ENCODE data around the gene HECTD1.
"Not testable (repeated sequence)": the region's sequence is repeated elsewhere in the genome, so short reads cannot be mapped to it uniquely, and the experiment has no call there.

The HECTD1 gene

DNA sequence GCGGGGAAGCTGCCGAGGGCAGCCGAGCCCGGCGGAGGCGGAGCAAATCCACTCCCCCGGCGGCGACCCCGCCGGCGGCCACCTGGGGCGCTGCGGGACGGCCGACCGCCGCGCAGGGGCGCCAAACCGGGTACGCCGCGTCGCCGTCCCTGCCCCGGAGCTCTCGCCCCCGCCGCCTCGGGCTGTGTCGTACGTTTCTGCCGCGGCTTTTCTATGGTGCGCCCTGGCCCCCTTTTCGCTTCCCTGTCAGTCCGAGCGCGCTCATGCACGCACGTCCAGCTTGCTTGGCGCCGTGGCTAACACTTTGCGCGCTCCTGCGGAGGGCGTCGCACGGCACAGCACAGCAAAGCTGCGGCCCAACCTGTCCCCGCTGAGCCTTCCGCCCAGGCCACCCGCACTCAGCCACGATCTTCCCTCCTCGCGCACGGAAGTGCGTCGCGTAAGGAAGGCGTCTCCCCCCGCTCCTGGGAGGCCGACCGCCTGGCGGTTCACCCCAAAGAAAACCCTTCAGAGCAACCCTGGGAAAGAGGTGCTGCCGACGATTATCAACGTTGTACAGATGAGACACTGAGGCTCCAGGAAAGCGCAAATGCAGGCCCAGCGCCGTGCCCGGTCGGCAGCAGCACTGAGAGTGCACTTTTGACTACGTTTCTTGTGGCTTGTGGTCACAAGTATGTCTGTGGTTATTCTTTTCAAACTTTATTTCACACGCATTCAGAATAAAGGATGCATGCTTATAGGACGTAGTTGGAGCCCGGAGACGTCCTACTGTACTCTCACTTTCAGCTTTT is at the start of gene HECTD1:
HECTD1 (minus strand) TSS at position 39 of the 791 bp plus-strand sequence. CDS start 1,857 bp downstream, outside the sequence.
- peak; percentile 59 to 86 for DNase-seq

DNA sequence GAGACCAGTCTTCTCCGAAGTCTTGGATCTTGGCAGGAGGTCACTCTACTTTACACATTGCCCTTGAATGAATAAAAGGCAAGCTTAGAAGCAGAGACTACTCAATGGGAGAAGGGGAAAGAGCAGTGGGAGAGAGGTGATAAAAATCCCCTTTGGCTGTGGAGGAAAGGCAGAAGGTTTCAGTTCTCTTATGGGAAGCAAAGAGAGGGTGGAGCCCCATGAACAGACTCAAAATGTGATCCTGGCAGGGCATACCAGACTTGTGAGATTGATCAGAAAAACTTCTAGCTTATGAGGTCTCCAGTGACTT is 49.6 kb upstream of the HECTD1 start:
- DNase-seq, result no peak

DNA sequence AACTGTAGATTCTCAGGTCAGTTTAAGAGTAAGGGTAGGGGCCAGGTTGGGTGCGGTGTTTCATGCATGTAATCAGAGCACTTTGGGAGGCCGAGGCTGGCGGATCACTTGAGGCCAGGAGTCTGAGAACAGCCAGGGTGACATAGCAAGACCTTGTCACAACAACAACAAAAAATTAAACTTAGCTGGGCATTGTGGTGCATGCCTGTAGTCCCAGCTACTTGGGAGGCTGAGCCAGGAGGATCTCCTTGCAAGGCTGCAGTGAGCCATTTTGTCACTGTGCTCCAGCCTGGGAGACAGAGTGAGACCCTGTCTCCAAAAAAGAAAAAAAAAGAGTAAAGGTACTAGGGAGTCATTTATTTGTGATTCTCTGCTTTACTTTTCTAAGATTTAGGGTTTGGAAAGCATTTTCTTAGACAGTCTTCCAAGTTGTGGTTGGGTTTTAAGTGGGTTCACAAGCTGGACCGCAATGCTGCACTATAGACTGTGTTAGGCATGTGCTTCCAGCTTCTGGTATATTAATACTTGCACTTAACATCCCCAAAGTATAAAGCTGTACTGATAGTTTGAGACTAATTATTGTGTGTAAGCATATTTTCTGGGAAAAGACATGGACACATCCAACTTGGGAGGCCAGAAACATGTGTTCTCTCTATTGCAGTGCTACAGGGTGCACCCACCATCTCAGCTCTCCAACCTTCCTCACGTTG is 49.1 kb upstream of the HECTD1 start:
- no peak for DNase-seq

DNA sequence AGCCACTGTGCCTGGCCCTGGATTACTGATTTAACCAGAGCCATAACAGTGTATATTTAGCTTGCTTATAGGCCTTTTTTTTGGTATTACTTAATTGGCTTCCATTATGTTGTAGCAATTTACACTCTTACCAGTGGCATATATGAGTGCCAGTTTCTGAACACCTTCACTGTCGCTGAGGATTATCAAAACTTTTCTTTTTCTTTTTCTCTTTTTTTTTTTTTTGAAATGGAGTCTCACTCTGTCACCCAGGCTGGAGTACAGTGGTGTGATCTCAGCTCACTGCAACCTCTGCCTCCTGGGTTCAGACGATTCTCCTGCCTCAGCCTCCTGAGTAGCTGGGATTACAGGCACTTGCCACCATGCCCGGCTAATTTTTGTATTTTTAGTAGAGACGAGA is 48.3 kb upstream of the HECTD1 start:
- DNase-seq, result not testable (repeated sequence)

DNA sequence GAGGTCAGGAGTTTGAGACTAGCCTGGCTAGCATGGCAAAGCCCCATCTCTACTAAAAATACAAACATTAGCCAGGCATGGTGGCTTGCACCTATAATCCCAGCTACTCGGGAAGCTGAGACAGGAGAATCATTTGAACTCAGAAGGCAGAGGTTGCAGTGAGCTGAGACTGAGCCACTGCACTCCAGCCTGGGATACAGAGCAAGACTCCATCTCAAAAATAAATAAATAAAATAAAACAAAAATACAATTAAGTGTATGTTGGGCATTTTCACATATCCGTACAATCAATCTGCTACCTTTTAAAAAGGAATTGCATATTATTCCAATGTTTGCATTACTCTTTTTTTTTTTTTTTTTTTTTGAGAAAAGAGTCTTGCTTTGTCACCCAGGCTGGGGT is 47.7 kb upstream of the HECTD1 start:
- no peak for DNase-seq

DNA sequence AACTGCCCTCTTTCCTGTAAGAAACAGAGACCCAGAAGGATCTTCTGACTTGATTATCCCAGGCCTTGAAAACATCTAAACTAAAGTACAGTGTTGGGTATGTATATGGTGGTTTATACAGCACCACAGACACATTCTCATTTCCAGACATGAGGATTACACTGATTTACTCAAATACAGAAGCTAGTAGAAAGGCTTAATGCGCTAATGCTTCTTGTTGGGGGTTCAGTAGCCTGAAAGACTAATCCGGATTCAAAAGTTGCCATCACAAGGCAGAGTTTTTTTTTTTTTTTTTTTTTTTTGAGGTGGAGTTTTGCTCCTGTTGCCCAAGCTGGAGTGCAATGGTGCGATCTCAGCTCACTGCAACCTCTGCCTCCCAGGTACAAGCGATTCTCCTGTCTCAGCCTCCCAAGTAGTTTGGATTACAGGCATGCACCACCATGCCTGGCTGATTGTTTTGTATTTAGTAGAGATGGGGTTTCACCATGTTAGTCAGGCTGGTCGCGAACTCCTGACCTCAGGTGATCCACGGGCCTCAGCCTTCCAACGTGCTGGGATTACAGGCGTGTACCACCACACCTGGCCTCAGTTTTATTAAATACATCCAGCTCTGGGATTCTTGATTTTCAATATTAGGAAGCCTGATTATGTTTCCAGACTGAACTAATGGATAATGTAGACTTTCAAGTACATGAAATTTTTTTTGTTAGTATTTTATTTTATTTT is 46.3 kb upstream of the HECTD1 start:
- no peak for DNase-seq

DNA sequence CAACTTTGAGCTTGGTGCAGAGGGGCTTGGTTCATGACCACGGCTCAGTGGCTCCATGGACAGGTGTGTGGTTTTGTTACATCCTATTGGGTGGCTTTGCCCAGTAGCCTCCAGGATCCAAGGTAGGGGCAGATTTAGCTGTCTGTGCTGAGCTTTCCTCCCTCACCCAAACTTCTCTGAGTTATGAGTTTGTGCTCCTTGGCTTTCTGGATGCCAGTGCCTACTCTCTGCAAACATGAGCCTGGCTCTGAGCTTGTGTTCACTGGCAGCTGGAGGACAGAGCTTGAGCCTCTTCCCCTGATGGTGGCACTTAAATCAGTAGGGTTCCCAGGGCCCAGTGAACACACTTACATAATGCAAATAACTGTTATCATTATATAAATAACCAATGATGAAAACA is 45.3 kb upstream of the HECTD1 start:
- DNase-seq, result no peak

DNA sequence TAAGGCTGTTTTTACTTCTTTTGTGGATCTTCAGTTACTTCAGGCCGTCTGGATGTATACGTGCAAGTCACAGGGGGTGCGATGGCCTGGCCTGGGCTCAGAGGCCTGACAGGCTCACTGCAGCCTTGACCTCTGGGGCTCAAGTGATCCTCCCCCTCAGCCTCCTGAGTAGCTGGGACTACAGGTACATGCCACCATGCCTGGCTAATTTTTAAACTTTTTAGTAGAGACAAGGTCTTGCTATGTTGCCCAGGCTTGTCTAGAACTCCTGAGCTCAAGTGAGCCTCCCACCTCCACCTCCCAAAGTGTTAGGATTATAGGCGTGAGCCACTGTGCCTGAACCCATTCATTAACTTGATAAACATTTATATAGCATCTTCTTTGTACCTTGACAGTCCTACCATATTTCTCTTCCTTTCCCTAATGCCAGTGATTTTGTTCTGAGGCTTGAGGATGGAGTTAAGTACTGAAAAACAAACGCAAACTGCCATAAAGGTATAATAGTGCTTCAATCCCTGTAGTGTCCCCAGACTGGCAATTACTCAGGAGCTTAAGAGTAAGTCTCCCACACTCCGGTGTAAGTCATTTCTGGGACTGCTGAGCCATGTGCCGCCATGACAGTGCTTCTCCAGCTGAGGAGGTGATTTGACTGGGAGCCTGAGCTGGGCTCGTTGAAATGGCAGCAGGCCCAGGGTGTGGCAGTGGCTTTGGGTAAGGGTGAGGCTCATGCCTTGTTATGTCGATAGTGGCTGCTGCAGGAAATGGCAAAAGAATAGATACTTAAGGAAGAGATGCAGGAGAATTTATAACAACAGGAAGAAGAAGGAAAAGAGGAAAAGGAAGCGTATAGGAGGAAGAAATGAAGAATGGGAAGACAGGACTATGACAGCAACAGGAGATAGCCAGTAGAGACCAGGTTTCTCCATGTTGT is 43.7 kb upstream of the HECTD1 start:
- DNase-seq, result no peak

DNA sequence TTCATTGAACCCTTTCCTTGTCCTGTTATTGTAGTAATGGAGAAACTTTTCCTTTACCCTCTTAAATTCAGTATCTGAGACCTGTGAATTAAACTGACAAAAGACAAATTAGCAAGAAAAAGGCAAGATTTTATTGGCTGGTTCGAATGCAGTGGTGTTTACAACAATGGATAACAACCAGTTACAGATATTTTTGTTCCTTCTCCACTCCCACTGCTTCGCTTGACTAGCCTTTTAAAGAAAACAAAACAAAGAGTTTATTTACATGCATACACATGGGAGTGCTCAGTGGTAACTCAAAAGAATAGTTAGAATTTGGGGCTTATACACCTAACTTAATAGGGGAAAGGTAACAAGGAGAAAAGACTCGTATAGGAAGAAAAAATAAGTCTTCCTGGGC is 37.0 kb upstream of the HECTD1 start:
- no peak for DNase-seq

DNA sequence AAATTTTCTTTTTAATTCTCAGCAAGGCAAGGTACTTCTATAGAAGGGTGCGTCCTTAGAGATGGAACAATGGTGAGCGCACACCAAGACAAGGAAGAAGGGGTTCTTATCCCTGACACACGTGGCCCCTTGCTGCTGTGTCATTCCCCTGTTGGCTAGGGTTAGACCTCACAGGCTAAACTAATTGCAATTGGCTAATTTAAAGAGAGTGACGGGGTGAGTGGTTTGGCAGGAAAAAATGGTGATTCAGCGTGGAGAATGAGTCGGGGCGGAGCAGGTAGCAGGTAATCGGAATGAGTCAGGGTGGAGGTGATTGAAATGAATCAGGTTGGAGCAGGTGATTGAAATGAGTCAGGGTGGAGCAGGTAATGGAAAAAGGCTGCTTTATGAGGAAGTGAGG is 36.3 kb upstream of the HECTD1 start:
- no peak for DNase-seq

DNA sequence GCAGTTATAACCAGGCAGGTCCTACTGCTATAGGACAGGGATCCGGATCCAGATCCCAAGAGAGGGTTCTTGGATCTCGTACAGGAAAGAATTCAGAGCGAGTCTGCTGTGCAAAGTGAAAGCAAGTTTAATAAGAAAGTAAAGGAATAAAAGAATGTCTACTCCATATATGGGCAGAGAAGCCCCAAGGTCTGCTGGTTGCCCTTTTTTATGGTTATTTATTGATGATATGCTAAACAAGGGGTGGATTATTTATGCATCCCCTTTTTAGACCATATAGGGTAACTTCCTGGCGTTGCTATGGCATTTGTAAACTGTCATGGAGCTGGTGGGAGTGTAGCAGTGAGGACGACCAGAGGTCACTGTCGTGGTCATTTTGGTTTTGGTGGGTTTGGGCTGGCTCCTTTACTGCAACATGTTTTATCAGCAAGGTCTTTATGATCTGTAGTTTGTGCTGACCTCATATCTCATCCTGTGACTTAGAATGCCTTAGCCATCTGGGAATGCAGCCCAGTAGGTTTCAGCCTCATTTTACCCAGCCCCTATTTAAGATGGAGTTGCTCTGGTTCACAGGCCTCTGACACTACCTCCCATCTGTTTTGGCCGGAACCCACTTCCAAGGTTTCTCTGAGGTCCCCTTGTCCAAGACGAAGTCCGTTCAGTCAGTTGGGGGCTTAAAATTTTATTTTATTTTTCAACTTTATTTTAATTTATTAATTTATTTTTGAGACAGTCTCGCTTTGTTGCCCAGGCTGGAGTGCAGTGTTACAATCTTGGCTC is 34.8 kb upstream of the HECTD1 start:
- DNase-seq, result not testable (repeated sequence)

DNA sequence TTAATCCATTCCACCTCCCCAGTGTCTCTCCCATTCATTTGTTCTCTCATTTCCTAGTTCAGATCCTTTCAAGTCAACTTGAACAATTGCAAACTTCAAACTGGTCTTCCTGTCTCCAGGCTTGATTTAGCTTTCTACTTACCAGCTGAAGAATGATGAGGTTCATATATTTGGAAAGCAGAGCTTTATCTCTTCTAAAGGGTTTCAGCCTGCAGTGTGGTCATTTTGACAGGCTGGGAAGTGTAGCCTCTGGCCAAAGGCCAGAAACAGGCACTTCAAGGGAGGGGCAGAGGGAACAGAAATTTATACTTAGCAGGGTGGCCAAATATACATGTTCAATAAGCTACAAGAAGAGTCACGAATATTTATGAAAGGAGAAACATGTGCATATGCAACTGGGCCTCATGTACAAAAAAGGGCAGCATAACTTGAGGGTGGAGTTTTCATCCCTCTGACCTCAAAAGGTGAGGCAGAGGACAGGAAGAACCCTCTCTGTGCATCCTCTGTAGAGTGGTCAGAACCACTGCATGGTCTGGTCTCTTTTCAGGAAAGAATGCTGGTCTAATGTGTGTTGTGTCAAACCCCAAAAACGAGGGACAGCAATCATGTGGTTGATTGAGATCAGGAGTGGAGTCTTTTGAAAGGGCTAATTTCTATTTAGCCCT is 34.0 kb upstream of the HECTD1 start:
- no peak for DNase-seq

DNA sequence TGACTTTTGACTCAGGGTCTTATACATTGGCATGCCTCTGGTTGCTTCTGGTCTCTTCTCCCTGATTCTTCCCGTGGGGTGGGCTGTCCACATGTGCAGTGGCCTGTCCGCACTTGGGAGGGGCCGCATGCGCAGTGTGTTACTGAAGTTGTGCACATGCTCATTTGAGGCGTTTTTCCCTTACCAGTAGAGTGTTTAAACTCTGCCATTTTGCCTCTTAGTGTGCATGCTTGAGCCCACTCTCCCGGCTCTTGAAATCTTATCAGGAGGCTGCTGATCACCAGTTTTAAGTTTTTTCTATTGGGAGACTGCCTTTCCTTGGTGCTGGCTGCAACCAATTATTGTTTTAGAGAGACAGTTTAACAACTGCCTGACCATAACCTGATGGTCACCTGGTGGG is 32.1 kb upstream of the HECTD1 start:
- no peak for DNase-seq

DNA sequence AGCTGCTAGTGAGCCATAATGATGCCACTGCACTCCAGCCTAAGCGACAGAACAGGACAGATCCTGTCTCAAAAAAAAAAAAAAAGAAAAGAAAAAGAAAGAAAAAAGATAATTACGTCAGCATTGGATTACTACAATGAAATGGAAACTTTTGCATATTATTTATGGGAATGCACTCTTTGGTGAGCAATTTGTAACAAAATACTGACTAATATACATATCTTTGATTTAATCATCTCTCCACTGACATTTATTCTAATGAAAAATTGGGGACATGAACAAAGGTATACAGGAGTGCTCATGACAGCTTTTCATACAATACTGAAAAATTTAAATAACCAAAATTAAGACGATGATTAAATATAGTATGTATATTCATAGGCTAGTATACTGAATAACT is 27.9 kb upstream of the HECTD1 start:
- DNase-seq, result no peak

DNA sequence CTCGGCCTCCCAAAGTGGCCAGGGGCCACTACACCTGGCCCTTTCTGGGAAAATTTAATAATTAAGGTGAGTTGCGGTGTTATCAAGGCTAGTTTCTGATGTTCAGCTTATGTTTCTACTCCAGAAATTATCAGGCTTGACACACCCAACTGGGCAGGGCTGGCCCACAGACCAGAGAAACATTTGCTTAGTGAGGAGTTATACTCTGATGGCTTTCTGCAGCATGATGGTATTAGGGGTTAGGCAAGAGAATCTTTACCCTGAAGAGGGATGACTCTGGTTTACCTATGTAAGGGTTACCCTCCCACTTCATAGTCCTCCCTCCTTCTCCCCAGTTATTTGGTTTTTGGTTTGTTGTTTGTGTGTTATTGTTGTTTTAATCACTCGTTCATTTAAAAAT is 24.5 kb upstream of the HECTD1 start:
- DNase-seq, result no peak

DNA sequence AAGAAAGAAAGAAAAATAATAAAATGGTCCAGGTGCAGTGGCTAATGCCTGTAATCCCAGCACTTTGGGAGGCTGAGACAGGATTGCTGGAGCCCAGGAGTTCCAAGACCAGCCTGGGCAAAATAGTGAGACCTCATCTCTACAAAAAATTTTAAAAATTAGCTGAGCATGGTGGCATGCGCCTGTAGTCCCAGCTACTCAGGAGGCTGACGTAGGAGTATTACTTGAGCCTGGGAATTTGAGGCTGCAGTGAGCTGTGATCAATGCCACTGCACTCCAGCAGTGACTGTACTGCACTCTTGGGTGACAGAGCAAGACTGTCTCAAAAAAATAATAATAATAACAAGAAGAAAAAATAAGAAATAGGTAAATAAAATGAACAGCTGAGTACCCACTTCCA is 23.7 kb upstream of the HECTD1 start:
- DNase-seq, result not testable (repeated sequence)

DNA sequence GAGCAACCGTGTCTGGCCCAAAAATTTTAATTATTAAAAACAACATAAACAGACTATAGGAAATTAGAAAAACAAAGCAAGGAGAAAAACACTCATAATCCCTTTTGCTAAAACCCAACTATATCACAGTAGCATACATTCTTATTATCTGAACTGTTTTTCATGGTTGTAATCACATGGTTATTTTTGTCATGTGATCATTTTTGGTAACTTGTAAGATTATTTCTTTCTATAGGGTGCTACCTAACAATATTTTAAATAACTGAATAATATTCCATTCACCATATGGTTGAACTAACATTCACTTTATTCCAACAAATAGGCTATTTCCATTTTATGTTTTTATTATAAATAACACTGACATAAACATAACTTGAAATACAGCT is 23.0 kb upstream of the HECTD1 start:
- no peak for DNase-seq

DNA sequence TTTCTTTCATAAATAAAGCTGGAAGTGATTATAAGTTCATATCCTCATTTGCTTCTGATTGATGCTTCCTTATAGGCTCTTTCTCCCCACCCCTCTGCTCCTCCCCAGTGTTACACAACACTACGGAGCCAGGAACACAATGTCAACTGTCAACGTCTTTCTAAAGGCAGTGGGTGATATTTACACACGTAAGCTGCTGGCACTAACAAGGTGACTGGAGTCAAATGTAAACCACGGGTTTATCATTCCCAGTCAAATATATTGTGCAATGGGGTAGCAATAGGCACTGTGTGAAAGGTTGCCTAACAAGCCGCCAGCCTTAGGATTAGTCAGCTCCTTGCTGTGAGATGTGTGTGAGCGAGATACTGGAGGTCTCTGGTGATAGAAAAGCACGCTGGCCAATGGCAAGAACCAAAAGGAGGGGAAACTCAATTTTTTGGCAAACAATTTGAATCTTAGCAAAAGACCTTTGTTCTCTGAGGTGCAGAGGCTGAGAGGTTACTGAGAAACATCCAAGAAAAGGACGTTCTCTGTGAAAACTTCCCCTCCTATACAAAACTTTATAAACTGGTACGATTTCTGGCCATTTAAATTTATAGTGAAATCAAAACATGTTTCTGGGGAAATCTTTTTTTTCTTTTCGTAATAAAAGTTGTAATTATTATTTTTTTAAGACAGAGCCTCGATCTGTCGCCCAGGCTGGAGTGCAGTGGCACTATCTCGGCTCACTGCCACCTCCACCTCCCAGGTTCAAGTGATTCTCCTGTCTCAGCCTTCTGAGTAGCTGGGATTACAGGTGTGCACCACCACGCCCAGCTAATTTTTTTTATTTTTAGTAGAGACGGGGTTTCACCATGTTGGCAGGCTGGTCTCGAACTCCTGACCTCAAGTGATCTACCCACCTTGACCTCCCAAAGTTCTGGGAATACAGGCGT is 22.3 kb upstream of the HECTD1 start:
- DNase-seq, result no peak

DNA sequence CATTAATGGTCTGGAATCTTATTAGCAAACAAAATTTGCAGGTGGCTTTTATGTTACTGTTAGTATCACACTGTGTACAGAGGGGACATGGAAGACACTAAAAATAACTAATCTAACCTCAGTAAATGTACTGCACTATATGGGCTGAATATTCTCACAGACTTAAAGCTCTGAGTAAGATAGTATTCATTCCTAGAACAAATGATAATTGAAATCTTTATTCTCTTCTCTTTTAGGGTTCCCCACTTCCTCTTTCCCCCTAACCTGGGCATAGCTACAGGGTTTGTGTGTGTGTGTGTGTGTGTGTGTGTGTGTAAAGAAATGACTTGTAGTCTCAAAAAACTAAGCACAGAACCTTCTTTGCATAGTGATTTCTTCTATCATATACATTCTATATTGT is 21.4 kb upstream of the HECTD1 start:
- DNase-seq, result no peak

DNA sequence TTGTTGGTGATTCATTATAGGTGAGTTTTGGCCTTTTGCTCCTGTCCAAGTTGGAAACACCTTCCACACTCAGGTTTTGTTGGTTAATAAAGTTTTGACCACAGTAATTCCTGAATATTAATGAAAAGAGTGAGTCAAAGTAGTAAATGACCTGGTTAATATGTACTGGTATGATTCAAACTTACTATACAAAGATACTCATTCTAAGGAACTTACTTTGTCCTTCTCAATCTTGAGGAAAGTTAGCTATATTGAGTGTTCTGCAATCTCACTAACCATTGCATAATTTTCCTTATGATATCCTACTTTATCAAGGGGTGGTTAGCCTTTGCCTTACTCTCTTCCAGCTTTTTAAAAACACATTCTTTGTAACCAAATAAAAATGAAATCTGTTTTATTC is 20.9 kb upstream of the HECTD1 start:
- DNase-seq, result no peak

Measured in SW 1271 (cell line).